ENCODE measurements around the gene FOLH1.
"Not testable (repeated sequence)": the region's sequence is repeated elsewhere in the genome, so short reads cannot be mapped to it uniquely, and the experiment has no call there.

FOLH1 gene

DNA sequence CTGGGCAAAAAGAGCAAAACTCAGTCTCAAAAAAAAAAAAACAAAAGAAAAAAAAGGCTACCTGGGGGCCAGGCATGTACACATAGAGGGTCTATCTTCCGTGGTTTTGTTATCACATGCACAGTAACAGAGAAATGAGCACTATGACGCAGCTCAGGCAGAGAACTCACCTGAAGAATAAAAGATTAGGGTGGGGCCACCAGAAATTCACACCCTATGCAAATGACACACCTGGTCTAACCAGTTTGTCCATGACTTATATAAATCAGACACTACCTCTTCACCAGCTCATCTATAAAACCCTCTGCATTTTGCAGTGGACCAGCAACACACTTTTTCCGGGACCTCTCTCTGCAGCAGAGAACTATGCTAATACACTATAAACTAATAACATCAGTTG lies 30.5 kb downstream of the FOLH1 start:
- DNase-seq (ENCODE audit: low read depth) = not testable (repeated sequence)

DNA sequence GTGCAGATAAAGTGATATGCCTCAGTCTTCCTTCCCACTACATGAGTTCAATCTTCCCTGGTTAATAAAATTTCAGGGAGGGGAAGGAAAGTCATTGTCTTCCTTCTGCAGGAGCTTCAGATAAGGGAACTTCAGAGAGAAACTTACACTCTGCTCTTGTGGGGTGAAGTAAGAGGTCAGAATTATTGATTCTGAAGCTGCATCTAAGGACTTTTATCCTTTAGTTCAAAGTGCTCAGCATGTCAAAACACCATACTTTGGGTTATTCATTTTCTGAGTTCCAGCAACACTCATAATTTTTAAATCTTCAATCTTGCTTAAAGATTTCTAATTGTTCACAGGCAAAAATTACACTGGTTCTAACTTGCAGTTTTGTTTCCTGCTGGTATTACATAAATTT lies 33.0 kb downstream of the FOLH1 start:
- DNase-seq (ENCODE audit: low read depth) = not testable (repeated sequence)

DNA sequence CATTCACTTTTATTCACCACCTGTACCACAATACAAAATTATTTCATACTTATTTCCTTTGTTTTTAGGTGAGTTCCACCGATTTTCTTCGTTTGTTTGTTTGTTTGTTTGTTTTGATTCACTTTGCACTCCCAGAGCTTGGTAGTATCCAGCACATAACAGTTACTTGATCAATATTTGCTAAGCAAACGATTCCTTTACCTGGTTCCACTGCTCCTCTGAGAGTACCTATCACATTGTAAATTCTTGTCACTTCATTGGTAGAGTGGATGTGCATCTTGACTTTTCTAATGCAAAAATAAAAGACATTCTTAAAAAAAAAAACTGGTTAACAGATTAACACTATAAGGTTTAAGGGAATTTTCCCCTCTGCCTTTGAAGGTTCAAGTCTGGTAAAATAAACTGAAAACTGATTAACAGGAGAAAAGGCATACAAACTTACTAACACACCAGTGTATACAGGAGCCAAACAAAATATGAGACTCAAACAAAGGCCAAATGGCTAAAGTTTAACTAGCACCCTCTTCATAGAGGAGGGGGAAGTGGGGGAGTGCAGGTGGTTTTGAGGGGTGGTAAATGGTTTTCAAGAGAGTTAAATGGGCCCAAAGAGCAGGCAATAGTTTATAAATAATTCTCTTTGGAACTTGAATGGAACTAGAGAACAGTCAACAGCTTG lies 33.6 kb downstream of the FOLH1 start:
- not testable (repeated sequence) for DNase-seq (ENCODE audit: low read depth)

DNA sequence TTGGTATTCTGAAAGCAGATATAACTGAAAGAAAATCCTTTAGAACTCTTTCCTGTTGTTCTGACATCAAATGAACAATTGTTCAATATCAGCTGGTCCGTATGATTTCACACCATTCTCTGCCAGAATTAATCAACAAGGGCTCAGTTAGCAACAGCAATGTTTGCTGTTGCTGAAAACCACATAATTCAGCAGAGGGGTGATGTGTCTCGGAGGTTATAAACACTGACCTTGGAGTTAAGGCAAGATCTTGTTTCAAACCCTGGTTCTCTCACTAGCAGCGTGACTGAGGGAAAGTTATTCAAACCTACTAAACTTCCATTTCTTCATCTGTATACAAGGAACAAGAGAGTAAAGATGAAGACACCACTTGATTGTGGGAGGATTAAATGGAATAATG lies 36.8 kb downstream of the FOLH1 start:
- not testable (repeated sequence) for DNase-seq (ENCODE audit: low read depth)

DNA sequence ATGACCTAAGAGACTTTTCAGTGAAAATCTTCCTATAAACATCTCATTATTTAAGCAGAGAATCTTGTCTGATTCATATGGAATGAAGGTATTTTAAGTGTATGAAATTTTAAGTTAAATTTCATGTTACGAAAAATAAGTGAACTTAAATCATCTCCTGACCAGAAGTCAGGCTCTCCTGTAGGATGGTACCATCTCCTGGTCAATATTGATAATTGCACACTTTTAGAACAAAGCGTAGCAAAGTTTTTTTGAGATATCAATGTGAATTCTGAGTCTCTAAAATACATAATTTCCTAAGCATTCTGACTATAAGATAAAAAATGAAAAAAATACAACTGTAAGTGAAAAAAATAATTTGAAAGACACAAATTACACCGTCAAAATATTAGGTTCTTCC lies 38.8 kb downstream of the FOLH1 start:
- not testable (repeated sequence) for DNase-seq (ENCODE audit: low read depth)

DNA sequence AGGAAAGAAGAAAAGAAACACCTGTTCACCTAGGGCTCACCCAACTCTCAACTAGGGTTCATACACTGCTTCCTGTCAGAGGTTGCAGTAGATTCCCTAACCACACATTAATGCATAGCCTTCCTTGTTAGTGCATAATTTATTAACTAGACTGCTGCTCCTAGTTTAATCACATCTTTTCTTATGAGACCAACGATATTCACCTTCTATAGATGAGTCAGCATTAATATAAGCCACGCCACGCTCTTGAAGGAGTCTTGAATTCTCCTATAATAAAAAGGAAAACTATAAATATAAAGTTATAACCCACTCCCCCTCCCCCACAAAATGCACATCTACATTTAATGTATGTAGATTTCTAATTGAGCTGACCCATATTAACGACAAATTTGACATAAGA lies 39.4 kb downstream of the FOLH1 start:
- DNase-seq (ENCODE audit: low read depth) = not testable (repeated sequence)

DNA sequence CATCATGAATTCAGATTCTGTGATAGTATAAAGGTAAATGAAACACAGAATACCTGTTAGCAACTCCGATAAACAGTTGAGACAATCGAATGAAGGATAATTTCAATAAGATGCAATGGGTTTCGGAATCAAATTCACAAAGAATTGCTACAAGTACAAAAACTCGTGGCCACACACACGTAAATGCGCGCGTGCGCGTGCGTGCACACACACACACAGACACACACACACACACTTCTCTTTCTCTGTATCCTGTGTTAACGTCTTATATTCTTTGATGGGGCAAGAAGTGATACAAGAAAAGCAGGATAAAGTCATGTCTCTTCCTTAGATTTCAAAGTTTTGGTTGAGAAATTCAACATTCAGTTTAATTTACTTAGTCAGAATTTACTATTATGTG lies 57.2 kb downstream of the FOLH1 start:
- DNase-seq (ENCODE audit: low read depth) = no peak

DNA sequence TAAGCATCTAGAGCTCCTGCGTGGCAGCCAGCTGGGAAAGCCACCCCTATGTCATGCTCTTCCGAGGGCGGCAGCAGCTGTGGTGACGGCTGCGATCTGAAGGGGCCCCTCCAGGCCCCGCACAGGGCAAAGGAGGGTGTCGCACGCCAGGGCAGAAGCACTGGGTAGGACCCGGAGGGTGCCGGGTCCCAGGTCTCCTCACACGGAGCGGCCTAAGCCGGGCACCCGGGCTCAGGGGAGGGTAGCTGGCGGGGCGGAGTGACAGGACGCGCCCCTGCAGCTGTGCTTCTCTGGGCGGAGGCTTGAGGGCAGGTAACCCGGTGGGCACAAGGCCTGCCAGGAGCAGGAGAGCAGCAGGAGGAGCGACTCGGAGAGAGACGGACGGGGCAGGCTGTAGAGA lies 106.0 kb downstream of the FOLH1 start:
- not testable (repeated sequence) for DNase-seq (ENCODE audit: low read depth)
